Smooth muscle cell (in vitro differentiated cells): ENCODE measurements around the gene MRPS23. TPM values are rescaled to one million over a fixed set of nuclear protein-coding genes. Genes with fewer than 3 reads are reported as not detected.

Experiments
- DNase-seq: peaks from one replicate; lab custom pipeline; 2025; ENCODE audit not compliant: unreplicated experiment; lab: John Stamatoyannopoulos, UW
- H2AFZ ChIP-seq: fragments of 200-600 bp; sonication (generic); 2 replicates; pipeline ENCODE4 v1.6.0; 2016; ENCODE audit warnings: antibody characterized with exemption, low read depth, mild to moderate bottlenecking
- H3F3A ChIP-seq: fragments of 200-600 bp; sonication (generic); 2 replicates; pipeline ENCODE4 v1.6.0; 2017; ENCODE audit warnings: antibody characterized with exemption, low read depth
- H3K27ac ChIP-seq: fragments of 200-600 bp; sonication (generic); 2 replicates; pipeline ENCODE4 v1.5.1; 2016; ENCODE audit warnings: low read depth, mild to moderate bottlenecking
- H3K27me3 ChIP-seq: fragments of 200-600 bp; sonication (generic); 2 replicates; pipeline ENCODE4 v1.6.1; 2016; ENCODE audit warnings: low read depth, mild to moderate bottlenecking
- H3K36me3 ChIP-seq: fragments of 200-600 bp; sonication (generic); 2 replicates; pipeline ENCODE4 v1.5.1; 2016; ENCODE audit warnings: low read depth
- H3K4me1 ChIP-seq: fragments of 200-600 bp; sonication (generic); 2 replicates; pipeline ENCODE4 v1.5.1; 2016; ENCODE audit warnings: low read depth
- H3K4me2 ChIP-seq: fragments of 200-600 bp; sonication (generic); 2 replicates; pipeline ENCODE4 v1.6.0; 2016; ENCODE audit warnings: mild to moderate bottlenecking
- H3K4me3 ChIP-seq: fragments of 200-600 bp; sonication (generic); 2 replicates; pipeline ENCODE4 v1.5.1; 2016; ENCODE audit warnings: mild to moderate bottlenecking
- H3K79me2 ChIP-seq: fragments of 200-600 bp; sonication (generic); 2 replicates; pipeline ENCODE4 v1.6.0; 2016; ENCODE audit warnings: low read depth, mild to moderate bottlenecking
- H3K9ac ChIP-seq: fragments of 200-600 bp; sonication (generic); 2 replicates; pipeline ENCODE4 v1.6.0; 2016; ENCODE audit warnings: low read depth
- H3K9me3 ChIP-seq: fragments of 200-600 bp; sonication (generic); replicated peaks from 2 replicates; pipeline ENCODE4 v1.5.1; 2016; ENCODE audit warnings: low read depth
- H4K20me1 ChIP-seq: fragments of 200-600 bp; sonication (generic); 2 replicates; pipeline ENCODE4 v1.6.0; 2016; ENCODE audit warnings: low read depth
- CTCF ChIP-seq: fragments of 200-600 bp; sonication (generic); IDR thresholded peaks from 2 replicates; pipeline ENCODE4 v1.5.1; 2017; ENCODE audit warnings: borderline replicate concordance, mild to moderate bottlenecking, antibody characterized with exemption; ENCODE audit not compliant: insufficient read depth, poor library complexity, severe bottlenecking
- WGBS: methylation state at CpG from one replicate; pipeline ENCODE4 v1.1.7; 2016; ENCODE audit warnings: low lambda C conversion rate; 5-methylcytosine and 5-hydroxymethylcytosine counted together
- polyA plus RNA-seq: library from polyadenylated mRNA; unstranded; fragments of >200 nt; fragmentation: Nextera tagmentation; extraction: Ambion mirVana; gene quantifications from 2 replicates; pipeline ENCODE4 v1.2.1, GENCODE V29; 2016
- total RNA-seq: library from RNA; depleted of rRNA; stranded (reverse); fragments of >200 nt; gene quantifications from 2 replicates; pipeline ENCODE4 v1.2.3, GENCODE V29; 2014

The MRPS23 gene
- total and polyA plus RNA-seq, 2 experiments from 2014 or later = 32.3 to 48.4 TPM

GRCh38 chr17:57801044-57801711, 48.7 kb downstream of the MRPS23 start:
- H3F3A ChIP-seq = no peaks in the 10 kb centered on the region
- no peak for TF ChIP-seq CTCF
- H3K36me3 ChIP-seq = no peaks in the 10 kb centered on the region
- H3K79me2 ChIP-seq = no peaks in the 10 kb centered on the region
- peaks cover 2% of the 10 kb centered on the region for H3K27me3 ChIP-seq
- H3K4me3 ChIP-seq = no peak overlapping the region
- no peaks in the 10 kb centered on the region for H3K4me1 ChIP-seq
- H4K20me1 ChIP-seq = no peaks in the 10 kb centered on the region
- no peak overlapping the region for H2AFZ ChIP-seq
- DNase-seq = no peak
- H3K9ac ChIP-seq = no peak overlapping the region
- no peaks in the 10 kb centered on the region for H3K9me3 ChIP-seq
- H3K27ac ChIP-seq = no peak overlapping the region
- 86% methylated on average over 3 of the region's 3 CpGs for WGBS
- no peak overlapping the region for H3K4me2 ChIP-seq

GRCh38 chr17:57794841-57795240, 55.0 kb downstream of the MRPS23 start:
- no peaks in the 10 kb centered on the region for H3K9me3 ChIP-seq
- H3K4me3 ChIP-seq = no peak overlapping the region
- H3K4me2 ChIP-seq = no peak overlapping the region
- DNase-seq = no peak
- no peaks in the 10 kb centered on the region for H3K4me1 ChIP-seq
- no peak overlapping the region for H3K9ac ChIP-seq
- no peak overlapping the region for H3K27ac ChIP-seq
- no peaks in the 10 kb centered on the region for H3K27me3 ChIP-seq
- H4K20me1 ChIP-seq = no peaks in the 10 kb centered on the region
- no peaks in the 10 kb centered on the region for H3K79me2 ChIP-seq
- no peak overlapping the region for H2AFZ ChIP-seq
- no peaks in the 10 kb centered on the region for H3K36me3 ChIP-seq
- no peak for TF ChIP-seq CTCF
- no peaks in the 10 kb centered on the region for H3F3A ChIP-seq
- WGBS = 73% methylated on average over 2 of the region's 2 CpGs

- no peak for TF ChIP-seq CTCF
- H3K36me3 ChIP-seq = no peaks in the 10 kb centered on the region
- H3K9me3 ChIP-seq = no peaks in the 10 kb centered on the region
- H3K79me2 ChIP-seq = no peaks in the 10 kb centered on the region
- H3K27me3 ChIP-seq = peaks cover 7% of the 10 kb centered on the region
- no peaks in the 10 kb centered on the region for H4K20me1 ChIP-seq
- no peak overlapping the region for H3K4me2 ChIP-seq
- no peaks in the 10 kb centered on the region for H3F3A ChIP-seq
- H3K27ac ChIP-seq = no peak overlapping the region
- H3K4me1 ChIP-seq = no peaks in the 10 kb centered on the region
- H2AFZ ChIP-seq = no peak overlapping the region
- H3K9ac ChIP-seq = no peak overlapping the region
- WGBS = 55% methylated on average over 4 of the region's 4 CpGs
- no peak overlapping the region for H3K4me3 ChIP-seq
- no peak for DNase-seq
Measured at GRCh38 chr17:57788725-57789124, 61.1 kb downstream of the MRPS23 start.

- no peak for TF ChIP-seq CTCF
Measured at GRCh38 chr17:57785022-57785421, 64.8 kb downstream of the MRPS23 start.

More at GRCh38 chr17:57785022-57785421, 64.8 kb downstream of the MRPS23 start:
- Histone ChIP-seq H3K36me3 (no peaks in the 10 kb centered on the region), H2AFZ (no peak overlapping the region), H3K27ac (no peak overlapping the region), H3K4me1 (peaks cover 5% of the 10 kb centered on the region), H3F3A (no peaks in the 10 kb centered on the region), H3K27me3 (peaks cover 7% of the 10 kb centered on the region), H3K4me3 (no peak overlapping the region), H3K79me2 (no peaks in the 10 kb centered on the region), H3K9ac (no peak overlapping the region), H4K20me1 (no peaks in the 10 kb centered on the region), H3K9me3 (no peaks in the 10 kb centered on the region), H3K4me2 (no peak overlapping the region)
- WGBS = 69% methylated on average over 7 of the region's 7 CpGs
- no peak for DNase-seq
